Activated CD4-positive, alpha-beta memory T cell treated with anti-CD3 and anti-CD28 coated beads for 36 hours (primary cell): ENCODE measurements around the gene RIOK1. TPM values are rescaled to one million over a fixed set of nuclear protein-coding genes. Genes with fewer than 3 reads are reported as not detected.

Experiments used
- total RNA-seq, 2 experiments: library from RNA; stranded (reverse); gene quantifications; one replicate each; pipeline ENCODE4 v1.2.3, GENCODE V29; 2021

The RIOK1 gene
- total RNA-seq, 2 experiments from 2014 or later: 33.5 to 38.7 TPM

Other genes starting within 250 kb of the RIOK1 start
- 100 to 1,000 TPM; 156 to 164 TPM for gene SSR1, start 76.6 kb upstream of the RIOK1 start, total RNA-seq
- under 1 TPM; 0.12 to 0.22 TPM for gene CAGE1, start 66 bp upstream of the RIOK1 start, total RNA-seq
- gene DSP, start 151.9 kb downstream of the RIOK1 start, total RNA-seq: under 1 TPM; 0.07 to 0.12 TPM
- 10 to 100 TPM; 21.1 to 21.8 TPM for gene SNRNP48, start 200.4 kb downstream of the RIOK1 start, total RNA-seq